ENCODE results near the gene CASZ1. TPM values are rescaled to one million over a fixed set of nuclear protein-coding genes. Genes with fewer than 3 reads are reported as not detected.
A peak's percentile ranks its signal among the peaks of the same experiment; 100 is the strongest.

The CASZ1 gene
- total RNA-seq, 2 donors from 2014 or later: 90.9 to 96.9 TPM

- Histone ChIP-seq H3K9me3 (no peaks in the 10 kb centered on the region), H3K4me1 (replicated peaks) (peaks cover 63% of the 10 kb centered on the region), H3K27ac (peak overlapping the region; percentile 83 to 85), H3K27me3 (replicated peaks; ENCODE audit: insufficient read depth) (no peaks in the 10 kb centered on the region), H3K4me3 (no peak overlapping the region), H3K36me3 (no peaks in the 10 kb centered on the region)
- TF ChIP-seq POLR2A (IDR thresholded peaks at IDR 0.05) (no peak), CTCF (IDR thresholded peaks at IDR 0.05) (no peak), POLR2AphosphoS5 (IDR thresholded peaks at IDR 0.05) (no peak)
- no peak for DNase-seq (ENCODE audit: low spot score)
- intact Hi-C loops (cut with DNase I): no loop called here
- 58% methylated on average over 9 of the region's 9 CpGs for WGBS
These were observed 20.7 kb downstream of the CASZ1 start for GRCh38 chr1:10775763-10776162.

- intact Hi-C loops (cut with DNase I): no loop called here
These were observed 21.7 kb downstream of the CASZ1 start for GRCh38 chr1:10774615-10775310.

GRCh38 chr1:10773851-10774614 is 22.4 kb downstream of the CASZ1 start:
- TF ChIP-seq CTCF (IDR thresholded peaks at IDR 0.05) (no peak), POLR2A (IDR thresholded peaks at IDR 0.05) (no peak), POLR2AphosphoS5 (IDR thresholded peaks at IDR 0.05) (no peak)
- no peaks in the 10 kb centered on the region for H3K36me3 ChIP-seq
- H3K9me3 ChIP-seq: no peaks in the 10 kb centered on the region
- 61% methylated on average over 17 of the region's 17 CpGs for WGBS
- H3K4me1 ChIP-seq (replicated peaks): peaks cover 51% of the 10 kb centered on the region
- H3K27me3 ChIP-seq (replicated peaks; ENCODE audit: insufficient read depth): no peaks in the 10 kb centered on the region
- intact Hi-C loops (cut with DNase I): no loop called here
- peak overlapping the region; percentile 83 to 85 for H3K27ac ChIP-seq
- no peak for DNase-seq (ENCODE audit: low spot score)
- H3K4me3 ChIP-seq: no peak overlapping the region

More at GRCh38 chr1:10774615-10775310, 21.7 kb downstream of the CASZ1 start:
- WGBS: 51% methylated on average over 17 of the region's 17 CpGs
- no peaks in the 10 kb centered on the region for H3K36me3 ChIP-seq
- peak overlapping the region; percentile 83 to 85 for H3K27ac ChIP-seq
- H3K27me3 ChIP-seq (replicated peaks; ENCODE audit: insufficient read depth): no peaks in the 10 kb centered on the region
- no peaks in the 10 kb centered on the region for H3K9me3 ChIP-seq
- H3K4me1 ChIP-seq (replicated peaks): peaks cover 54% of the 10 kb centered on the region
- peak; percentile 68 for DNase-seq (ENCODE audit: low spot score)
- no peak overlapping the region for H3K4me3 ChIP-seq
- TF ChIP-seq POLR2A (IDR thresholded peaks at IDR 0.05): no peak
- TF ChIP-seq CTCF (IDR thresholded peaks at IDR 0.05): no peak
- peak; percentile 45 for TF ChIP-seq POLR2AphosphoS5 (IDR thresholded peaks at IDR 0.05)

GRCh38 chr1:10773376-10773775 is 23.1 kb downstream of the CASZ1 start:
- H3K27me3 ChIP-seq (replicated peaks; ENCODE audit: insufficient read depth): no peaks in the 10 kb centered on the region
- H3K9me3 ChIP-seq: no peaks in the 10 kb centered on the region
- peaks cover 51% of the 10 kb centered on the region for H3K4me1 ChIP-seq (replicated peaks)
- H3K4me3 ChIP-seq: no peak overlapping the region
- TF ChIP-seq POLR2A (IDR thresholded peaks at IDR 0.05) (no peak), POLR2AphosphoS5 (IDR thresholded peaks at IDR 0.05) (no peak), CTCF (IDR thresholded peaks at IDR 0.05) (no peak)
- peak overlapping the region; percentile 83 to 85 for H3K27ac ChIP-seq
- intact Hi-C loops (cut with DNase I): no loop called here
- H3K36me3 ChIP-seq: no peaks in the 10 kb centered on the region
- 70% methylated on average over 12 of the region's 12 CpGs for WGBS
- no peak for DNase-seq (ENCODE audit: low spot score)
